Testis (tissue), 2 donors: ENCODE measurements around the gene LARP7.

ENCODE experiments used
- CTCF ChIP-seq, 3 experiments: fragments of 450-650 bp in 2 of 3; fragments of 200-600 bp in 1 of 3; sonication (generic) in 1 of 3; IDR thresholded peaks; one replicate each; pipeline ENCODE4 v1.5.1; 2016 to 2019; ENCODE audit warnings: antibody characterized with exemption in 3 of 3, mild to moderate bottlenecking in 2 of 3, moderate library complexity in 1 of 3
- POLR2A ChIP-seq: fragments of 450-650 bp; IDR thresholded peaks from one replicate; pipeline ENCODE4 v1.6.1; 2017; ENCODE audit warnings: antibody characterized with exemption, mild to moderate bottlenecking, moderate library complexity

- TF ChIP-seq POLR2A (no peak), CTCF (IDR thresholded peaks at IDR 0.05) (no peak)
These were observed 5.6 kb downstream of the LARP7 start for GRCh38 chr4:112642526-112642925.
